Natural killer cell (primary cell): Measurements from ENCODE around the gene NRF1. TPM values are rescaled to one million over a fixed set of nuclear protein-coding genes. Genes with fewer than 3 reads are reported as not detected.

Experiments
- ATAC-seq, 3 donors: fragments of 150-1000 bp in 2 of 3; fragments of 200-7000 bp in 1 of 3; cut with Tn5 transposase; 1 replicate in 1 of 3; 2 replicates in 2 of 3; pipeline ENCODE4 v1.10.0; 2021; ENCODE audit warnings: mild to moderate bottlenecking in 2 of 3, moderate library complexity in 2 of 3
- DNase-seq, 2 donors: peaks; one replicate each; pipeline versions ENCODE4 v3.0.0 to v3.0.0-alpha.2; 2013 to 2021; ENCODE audit warnings: mixed read lengths in 1 of 2
- H3K27ac ChIP-seq: one replicate; pipeline ENCODE4 v1.5.1; 2013; ENCODE audit warnings: mild to moderate bottlenecking, low read length
- H3K27me3 ChIP-seq: one replicate; pipeline ENCODE4 v1.6.1; 2013; ENCODE audit warnings: low read length; ENCODE audit not compliant: control insufficient read depth, insufficient read depth
- H3K36me3 ChIP-seq: one replicate; pipeline ENCODE4 v1.6.1; 2013; ENCODE audit warnings: low read length; ENCODE audit not compliant: control insufficient read depth, insufficient read depth
- H3K4me1 ChIP-seq: one replicate; pipeline ENCODE4 v1.6.1; 2013; ENCODE audit warnings: low read length; ENCODE audit not compliant: control insufficient read depth, insufficient read depth
- H3K4me3 ChIP-seq: one replicate; pipeline ENCODE4 v1.5.1; 2013; ENCODE audit warnings: low read length
- H3K9me3 ChIP-seq: one replicate; pipeline ENCODE4 v1.6.1; 2013; ENCODE audit warnings: low read length; ENCODE audit not compliant: control insufficient read depth, insufficient read depth
- H3K27ac Mint-ChIP-seq, 2 donors: one replicate each; pipeline ENCODE4 v1.8.0; 2022; ENCODE audit warnings: mild to moderate bottlenecking in 2 of 2, mixed read lengths in 2 of 2, moderate library complexity in 1 of 2
- H3K27me3 Mint-ChIP-seq, 2 donors: one replicate each; pipeline ENCODE4 v1.8.0; 2022; ENCODE audit warnings: low read depth in 2 of 2, mixed read lengths in 2 of 2
- H3K36me3 Mint-ChIP-seq: one replicate; pipeline ENCODE4 v1.8.0; 2022; ENCODE audit warnings: mixed read lengths
- H3K4me1 Mint-ChIP-seq, 2 donors: one replicate each; pipeline ENCODE4 v1.8.0; 2022; ENCODE audit warnings: mixed read lengths in 2 of 2
- H3K4me3 Mint-ChIP-seq: one replicate; pipeline ENCODE4 v1.8.0; 2022; ENCODE audit warnings: mild to moderate bottlenecking, moderate library complexity, mixed read lengths
- H3K9me3 Mint-ChIP-seq, 2 donors: one replicate each; pipeline ENCODE4 v1.8.0; 2022; ENCODE audit warnings: mixed read lengths in 2 of 2
- CTCF ChIP-seq: fragments of 200-600 bp; IDR thresholded peaks from one replicate; pipeline ENCODE4 v1.8.0; 2022; ENCODE audit warnings: antibody characterized with exemption
- WGBS: methylation state at CpG from one replicate; pipeline ENCODE4 v1.1.7; 2013; ENCODE audit warnings: missing lambda C conversion rate; ENCODE audit not compliant: insufficient coverage; 5-methylcytosine and 5-hydroxymethylcytosine counted together
- intact Hi-C: fragments of 100-400 bp; cut with micrococcal nuclease; formaldehyde crosslinking; loops from one replicate; pipeline ENCODE4 v1.14.2; 2022
- total RNA-seq, 4 donors: library from RNA; stranded (reverse); fragments of 120-200 nt in 1 of 4; gene quantifications; one replicate each; pipeline versions ENCODE4 v1.2.3 to v1.2.4, GENCODE V29; 2013 to 2022

The NRF1 gene
- total RNA-seq, 3 donors from 2014 or later (not counting 1 experiment from before 2014, with no cell fraction given) = 39.8 to 43.5 (median 40.1) TPM

GRCh38 chr7:129771928-129772479 lies 160.5 kb downstream of the NRF1 start:
- no peak for ATAC-seq
- H3K27ac ChIP-seq = no peak overlapping the region
- TF ChIP-seq CTCF = no peak
- H3K4me3 ChIP-seq = no peak overlapping the region
- Mint-ChIP-seq H3K9me3 (no peaks in the 10 kb centered on the region), H3K27ac (no peak overlapping the region), H3K4me1 (peaks cover 18 to 28% of the 10 kb centered on the region in 2 donors), H3K4me3 (no peak overlapping the region), H3K27me3 (peaks cover 0 to 5% of the 10 kb centered on the region in 2 donors), H3K36me3 (no peaks in the 10 kb centered on the region)
- no peaks in the 10 kb centered on the region for H3K9me3 ChIP-seq
- no peaks in the 10 kb centered on the region for H3K27me3 ChIP-seq
- WGBS = 96% methylated on average over 17 of the region's 18 CpGs
- H3K36me3 ChIP-seq = no peaks in the 10 kb centered on the region
- intact Hi-C loops = no loop called here
- peaks cover 23% of the 10 kb centered on the region for H3K4me1 ChIP-seq
- no peak for DNase-seq

- Histone ChIP-seq H3K36me3 (no peaks in the 10 kb centered on the region), H3K27me3 (no peaks in the 10 kb centered on the region), H3K9me3 (no peaks in the 10 kb centered on the region), H3K4me1 (peaks cover 15% of the 10 kb centered on the region), H3K27ac (no peak overlapping the region), H3K4me3 (no peak overlapping the region)
- Mint-ChIP-seq H3K9me3 (no peaks in the 10 kb centered on the region), H3K27ac (no peak overlapping the region), H3K27me3 (peaks cover 6 to 11% of the 10 kb centered on the region in 2 donors), H3K4me1 (peaks cover 10 to 20% of the 10 kb centered on the region in 2 donors), H3K4me3 (no peak overlapping the region), H3K36me3 (no peaks in the 10 kb centered on the region)
- WGBS = 85% methylated on average over 15 of the region's 15 CpGs
- ATAC-seq (no peak), DNase-seq (no peak)
- intact Hi-C loops = no loop called here
- no peak for TF ChIP-seq CTCF
Observed at GRCh38 chr7:129772646-129773280, 161.2 kb downstream of the NRF1 start.

GRCh38 chr7:129773328-129773731 lies 161.8 kb downstream of the NRF1 start:
- ATAC-seq (no peak), DNase-seq (no peak)
- Histone ChIP-seq H3K4me1 (peaks cover 15% of the 10 kb centered on the region), H3K4me3 (no peak overlapping the region), H3K27me3 (peaks cover 5% of the 10 kb centered on the region), H3K27ac (no peak overlapping the region), H3K9me3 (no peaks in the 10 kb centered on the region), H3K36me3 (no peaks in the 10 kb centered on the region)
- Mint-ChIP-seq H3K9me3 (no peaks in the 10 kb centered on the region), H3K4me1 (peaks cover 6 to 17% of the 10 kb centered on the region in 2 donors), H3K27ac (no peak overlapping the region), H3K4me3 (no peak overlapping the region), H3K36me3 (no peaks in the 10 kb centered on the region), H3K27me3 (peaks cover 12 to 15% of the 10 kb centered on the region in 2 donors)
- TF ChIP-seq CTCF = no peak
- WGBS = 71% methylated on average over 5 of the region's 5 CpGs
- intact Hi-C loops = no loop called here

GRCh38 chr7:129773871-129774270 lies 162.4 kb downstream of the NRF1 start:
- no peak overlapping the region for H3K27ac Mint-ChIP-seq
- H3K27me3 ChIP-seq = peaks cover 11% of the 10 kb centered on the region
- no peaks in the 10 kb centered on the region for H3K36me3 Mint-ChIP-seq
- TF ChIP-seq CTCF = no peak
- no peak overlapping the region for H3K27ac ChIP-seq
- H3K9me3 ChIP-seq = no peaks in the 10 kb centered on the region
- ATAC-seq (no peak), DNase-seq (no peak)
- WGBS = 91% methylated on average over 3 of the region's 3 CpGs
- intact Hi-C loops = no loop called here
- H3K4me3 Mint-ChIP-seq = no peak overlapping the region
- H3K4me1 ChIP-seq = peaks cover 20% of the 10 kb centered on the region
- peaks cover 15 to 20% of the 10 kb centered on the region in 2 donors for H3K27me3 Mint-ChIP-seq
- H3K4me1 Mint-ChIP-seq = peaks cover 6 to 13% of the 10 kb centered on the region in 2 donors
- H3K9me3 Mint-ChIP-seq = no peaks in the 10 kb centered on the region
- H3K4me3 ChIP-seq = no peak overlapping the region
- no peaks in the 10 kb centered on the region for H3K36me3 ChIP-seq
